Activated CD4-positive, alpha-beta T cell treated with anti-CD3 and anti-CD28 coated beads for 36 hours (primary cell): ENCODE results near the gene CFAP20. TPM values are rescaled to one million over a fixed set of nuclear protein-coding genes. Genes with fewer than 3 reads are reported as not detected.

Experiments
- ATAC-seq: fragments of 200-7000 bp; cut with Tn5 transposase; one replicate; pipeline ENCODE4 v1.10.0; 2021; ENCODE audit warnings: mild to moderate bottlenecking, moderate library complexity
- CTCF ChIA-PET: fragments of 350-600 bp; sonication (Branson Sonifier 250); formaldehyde crosslinking; loops from one replicate; lab custom pipeline; 2021; ENCODE audit warnings: antibody characterized with exemption; lab: Charles Lee
- POLR2A ChIA-PET: fragments of 350-600 bp; sonication (Branson Sonifier 250); formaldehyde crosslinking; loops from one replicate; lab custom pipeline; 2021; ENCODE audit warnings: antibody characterized with exemption, inconsistent platforms; lab: Charles Lee
- DNase-seq: peaks from one replicate; pipeline ENCODE4 v3.0.0-alpha.2; 2020
- H3K27ac Mint-ChIP-seq: one replicate; pipeline ENCODE4 v1.8.0; 2021; ENCODE audit warnings: mixed read lengths
- H3K27me3 Mint-ChIP-seq: one replicate; pipeline ENCODE4 v1.8.0; 2021; ENCODE audit warnings: mixed read lengths
- H3K36me3 Mint-ChIP-seq: one replicate; pipeline ENCODE4 v1.8.0; 2021; ENCODE audit warnings: low read depth, mixed read lengths
- H3K4me1 Mint-ChIP-seq: one replicate; pipeline ENCODE4 v1.8.0; 2021; ENCODE audit warnings: mixed read lengths
- H3K4me3 Mint-ChIP-seq: one replicate; pipeline ENCODE4 v1.8.0; 2021; ENCODE audit warnings: mild to moderate bottlenecking, moderate library complexity, mixed read lengths
- H3K9me3 Mint-ChIP-seq: one replicate; pipeline ENCODE4 v1.8.0; 2021; ENCODE audit warnings: low read depth, mixed read lengths
- intact Hi-C, 2 experiments: fragments of 100-400 bp; cut with DNase I in 1 of 2; cut with micrococcal nuclease in 1 of 2; formaldehyde crosslinking; loops; one replicate each; pipeline versions ENCODE4 v1.14.2 to v1.15.1; 2022 to 2024; cut with DNase I, micrococcal nuclease
- total RNA-seq, 2 experiments: library from RNA; stranded (reverse); gene quantifications; one replicate each; pipeline ENCODE4 v1.2.3, GENCODE V29; 2021

The CFAP20 gene
- 10 to 100 TPM; 45.9 to 48.7 TPM for total RNA-seq

DNA sequence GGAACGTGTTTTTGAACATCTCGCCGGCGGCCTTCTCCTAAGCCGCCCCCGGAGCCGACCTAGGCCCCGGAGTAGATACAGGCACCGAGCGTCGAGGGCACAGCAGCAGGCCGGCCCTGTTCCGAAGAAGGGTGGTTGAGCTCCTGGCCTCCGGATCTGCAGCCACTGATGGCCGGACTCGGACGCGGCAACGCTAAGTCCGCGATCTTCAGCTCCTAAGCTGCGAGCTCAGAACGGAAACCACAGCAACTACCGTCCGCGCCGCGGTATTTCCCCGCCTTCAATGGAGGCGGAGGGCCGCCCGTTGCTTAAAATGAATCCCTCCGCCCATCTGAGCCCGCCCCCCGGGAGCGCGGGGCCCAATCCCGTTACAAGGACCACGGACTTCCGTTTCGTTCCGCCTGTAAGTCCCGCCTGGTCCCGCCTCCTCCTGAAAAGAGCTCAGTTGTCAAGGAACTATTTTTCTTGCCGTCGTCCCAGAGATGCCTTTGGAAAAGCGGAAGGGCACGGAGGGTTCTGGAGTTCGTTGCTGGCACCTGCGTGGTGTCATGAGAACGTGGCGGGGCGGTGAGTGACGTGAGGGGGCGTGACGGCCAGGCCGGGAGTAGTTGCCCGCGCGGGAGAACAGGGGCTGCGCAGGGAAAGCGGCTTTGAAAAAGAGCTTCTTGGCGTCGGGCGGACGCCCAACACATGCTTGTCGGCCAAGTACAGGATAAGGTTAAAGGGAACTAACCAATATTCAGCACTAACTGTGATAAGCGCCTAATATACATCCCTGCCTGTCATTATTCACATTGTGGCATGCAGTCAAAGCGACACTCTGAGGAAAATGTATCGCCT lies at the start of gene CFAP20:
Gene CFAP20 (minus strand): TSS at position 285 of the 840 bp plus-strand sequence. CDS start 266 bp downstream, at position 19.
- Mint-ChIP-seq H3K4me1 (peaks cover 38% of the 10 kb centered on the region), H3K9me3 (no peaks in the 10 kb centered on the region)
- peak; percentile 94 for ATAC-seq

GRCh38 chr16:58177353-58177710 lies 48.2 kb upstream of the CFAP20 start:
- peak overlapping the region; percentile 76 for H3K27ac Mint-ChIP-seq
- no peaks in the 10 kb centered on the region for H3K27me3 Mint-ChIP-seq
- H3K36me3 Mint-ChIP-seq, result peaks cover 59% of the 10 kb centered on the region
- POLR2A ChIA-PET, result interaction anchor here (0.7 to 1.5 kb wide), 2 partner anchors 48 to 52 kb away, joined by 3 to 4 read pairs; partner anchors contain the start of gene CFAP20
- no peak overlapping the region for H3K4me3 Mint-ChIP-seq
- DNase-seq (peak; percentile 40), ATAC-seq (peak; percentile 63)
- peaks cover 41% of the 10 kb centered on the region for H3K4me1 Mint-ChIP-seq
- CTCF ChIA-PET, result interaction anchor here (0.8 to 1.3 kb wide), 7 partner anchors 12 to 371 kb away, joined by 3 to 4 read pairs (median 4); no protein-coding TSS in a partner anchor
- H3K9me3 Mint-ChIP-seq, result no peaks in the 10 kb centered on the region
- intact Hi-C loops, result no loop called here

More for the DNA sequence above, at the start of gene CFAP20:
- ChIA-PET POLR2A (interaction anchor here (0.8 to 1.4 kb wide), 12 partner anchors 15 to 627 kb away, joined by 3 to 7 read pairs (median 4); partner anchors contain the start of genes GINS3 and USB1), CTCF (interaction anchor here (0.6 to 1.9 kb wide), 9 partner anchors 10 to 252 kb away, joined by 3 to 6 read pairs (median 3); partner anchors contain the start of gene ZNF319)
- DNase-seq, result peak; percentile 98
- peak within 1 kb of the TSS; percentile 75 for H3K4me3 Mint-ChIP-seq
- H3K27ac Mint-ChIP-seq, result peak within 1 kb of the TSS; percentile 84
- H3K27me3 Mint-ChIP-seq, result no peaks in the 10 kb centered on the region
- intact Hi-C loops, result loop anchor here (1.0 to 5.0 kb wide), 17 partner anchors 69 to 1197 kb away; partner anchors contain the start of genes CSNK2A2 (in 2 of the 2), GINS3 (in 2 of the 2), MMP15 (in 2 of the 2) and ARL2BP (in 1 of the 2)
- no peaks in the 10 kb centered on the region for H3K36me3 Mint-ChIP-seq

- intact Hi-C loops, result no loop called here
- Mint-ChIP-seq H3K36me3 (peaks cover 58% of the 10 kb centered on the region), H3K4me1 (peaks cover 38% of the 10 kb centered on the region), H3K27ac (peak overlapping the region; percentile 76), H3K27me3 (no peaks in the 10 kb centered on the region), H3K4me3 (no peak overlapping the region), H3K9me3 (no peaks in the 10 kb centered on the region)
- DNase-seq (peak; percentile 16), ATAC-seq (peak; percentile 83)
- POLR2A ChIA-PET, result interaction anchor here (0.7 to 1.5 kb wide), 2 partner anchors 47 to 52 kb away, joined by 3 to 4 read pairs; partner anchors contain the start of gene CFAP20
- CTCF ChIA-PET, result interaction anchor here (1.0 to 1.3 kb wide), 5 partner anchors 13 to 371 kb away, joined by 3 to 4 read pairs (median 4); no protein-coding TSS in a partner anchor
Observed at GRCh38 chr16:58176608-58177352, 47.6 kb upstream of the CFAP20 start.

GRCh38 chr16:58170223-58170622 lies 41.0 kb upstream of the CFAP20 start:
- H3K27ac Mint-ChIP-seq, result no peak overlapping the region
- ATAC-seq (no peak), DNase-seq (no peak)
- intact Hi-C loops, result no loop called here
- no peaks in the 10 kb centered on the region for H3K27me3 Mint-ChIP-seq
- H3K4me1 Mint-ChIP-seq, result peaks cover 4% of the 10 kb centered on the region
- CTCF ChIA-PET, result interaction anchor here (0.6 to 1.4 kb wide), 2 partner anchors 13 to 32 kb away, joined by 3 read pairs; no protein-coding TSS in a partner anchor
- peaks cover 57% of the 10 kb centered on the region for H3K36me3 Mint-ChIP-seq
- H3K4me3 Mint-ChIP-seq, result no peak overlapping the region
- POLR2A ChIA-PET, result no interaction called here
- H3K9me3 Mint-ChIP-seq, result no peaks in the 10 kb centered on the region

- H3K9me3 Mint-ChIP-seq, result no peaks in the 10 kb centered on the region
- H3K27ac Mint-ChIP-seq, result peak overlapping the region; percentile 34
- intact Hi-C loops, result no loop called here
- H3K4me1 Mint-ChIP-seq, result no peaks in the 10 kb centered on the region
- ChIA-PET POLR2A (no interaction called here), CTCF (no interaction called here)
- peak; percentile 14 for DNase-seq
- H3K36me3 Mint-ChIP-seq, result peaks cover 45% of the 10 kb centered on the region
- no peaks in the 10 kb centered on the region for H3K27me3 Mint-ChIP-seq
- no peak overlapping the region for H3K4me3 Mint-ChIP-seq
- ATAC-seq, result peak; percentile 79
Observed at GRCh38 chr16:58160855-58161254, 31.7 kb upstream of the CFAP20 start.

GRCh38 chr16:58158725-58159124 lies 29.5 kb upstream of the CFAP20 start:
- H3K36me3 Mint-ChIP-seq, result peaks cover 30% of the 10 kb centered on the region
- DNase-seq (no peak), ATAC-seq (no peak)
- POLR2A ChIA-PET, result no interaction called here
- no peak overlapping the region for H3K4me3 Mint-ChIP-seq
- no peaks in the 10 kb centered on the region for H3K27me3 Mint-ChIP-seq
- H3K27ac Mint-ChIP-seq, result no peak overlapping the region
- H3K4me1 Mint-ChIP-seq, result no peaks in the 10 kb centered on the region
- CTCF ChIA-PET, result no interaction called here
- intact Hi-C loops, result no loop called here
- no peaks in the 10 kb centered on the region for H3K9me3 Mint-ChIP-seq

GRCh38 chr16:58157951-58158540 lies 28.9 kb upstream of the CFAP20 start:
- Mint-ChIP-seq H3K4me3 (no peak overlapping the region), H3K36me3 (peaks cover 24% of the 10 kb centered on the region), H3K27ac (no peak overlapping the region), H3K9me3 (no peaks in the 10 kb centered on the region), H3K4me1 (no peaks in the 10 kb centered on the region), H3K27me3 (no peaks in the 10 kb centered on the region)
- ChIA-PET CTCF (no interaction called here), POLR2A (no interaction called here)
- DNase-seq (no peak), ATAC-seq (no peak)
- intact Hi-C loops, result no loop called here

- POLR2A ChIA-PET, result no interaction called here
- CTCF ChIA-PET, result no interaction called here
- no peaks in the 10 kb centered on the region for H3K27me3 Mint-ChIP-seq
- no peak overlapping the region for H3K4me3 Mint-ChIP-seq
- H3K27ac Mint-ChIP-seq, result no peak overlapping the region
- peaks cover 20% of the 10 kb centered on the region for H3K36me3 Mint-ChIP-seq
- H3K4me1 Mint-ChIP-seq, result no peaks in the 10 kb centered on the region
- H3K9me3 Mint-ChIP-seq, result no peaks in the 10 kb centered on the region
- ATAC-seq (no peak), DNase-seq (no peak)
- intact Hi-C loops, result no loop called here
Observed at GRCh38 chr16:58157239-58157638, 28.1 kb upstream of the CFAP20 start.

DNA sequence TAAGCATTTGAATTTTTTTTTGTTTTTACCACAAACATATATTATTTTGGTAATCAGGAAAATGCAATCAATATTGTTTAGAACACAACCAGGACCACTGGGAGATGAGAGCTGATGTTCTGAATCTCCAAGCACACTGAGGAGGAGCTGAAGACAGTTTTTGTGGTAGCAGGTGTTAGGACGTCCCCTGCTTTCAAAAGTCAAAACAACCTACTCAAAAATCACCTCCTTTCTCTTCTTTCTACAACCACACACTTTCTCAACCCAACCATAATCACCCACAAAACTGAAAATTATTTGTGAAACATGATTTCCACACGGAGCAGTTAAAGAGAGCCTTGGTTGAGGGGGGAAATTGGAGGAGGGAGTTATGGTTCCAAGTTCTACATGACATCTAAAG lies 26.7 kb upstream of the CFAP20 start:
- ATAC-seq, result no peak
- DNase-seq, result no peak
- Mint-ChIP-seq H3K4me1 (no peaks in the 10 kb centered on the region), H3K9me3 (no peaks in the 10 kb centered on the region), H3K4me3 (no peak overlapping the region), H3K36me3 (peaks cover 14% of the 10 kb centered on the region), H3K27ac (no peak overlapping the region), H3K27me3 (no peaks in the 10 kb centered on the region)
- ChIA-PET POLR2A (no interaction called here), CTCF (interaction anchor here (1.0 kb wide), 1 partner anchor 58 kb away, joined by 3 read pairs; no protein-coding TSS in a partner anchor)
- intact Hi-C loops, result no loop called here

- intact Hi-C loops, result no loop called here
- ChIA-PET POLR2A (no interaction called here), CTCF (interaction anchor here (1.1 kb wide), 1 partner anchor 9 kb away, joined by 4 read pairs; no protein-coding TSS in a partner anchor)
- DNase-seq (no peak), ATAC-seq (no peak)
- no peaks in the 10 kb centered on the region for H3K4me1 Mint-ChIP-seq
- H3K4me3 Mint-ChIP-seq, result no peak overlapping the region
- H3K36me3 Mint-ChIP-seq, result peaks cover 9% of the 10 kb centered on the region
- no peak overlapping the region for H3K27ac Mint-ChIP-seq
- H3K27me3 Mint-ChIP-seq, result no peaks in the 10 kb centered on the region
- H3K9me3 Mint-ChIP-seq, result no peaks in the 10 kb centered on the region
Observed at GRCh38 chr16:58154345-58154744, 25.2 kb upstream of the CFAP20 start.
